CD8-positive, alpha-beta memory T cell (primary cell): ENCODE results near the gene C14orf132. TPM values are rescaled to one million over a fixed set of nuclear protein-coding genes. Genes with fewer than 3 reads are reported as not detected.

ENCODE experiments used
- CTCF ChIA-PET: fragments of 350-600 bp; sonication (Branson Sonifier 250); formaldehyde crosslinking; loops from one replicate; lab custom pipeline; 2021; ENCODE audit warnings: antibody characterized with exemption; lab: Charles Lee
- POLR2A ChIA-PET: fragments of 350-600 bp; sonication (Branson Sonifier 250); formaldehyde crosslinking; loops from one replicate; lab custom pipeline; 2021; ENCODE audit warnings: antibody characterized with exemption; lab: Charles Lee
- DNase-seq, 5 donors: peaks; one replicate each; pipeline versions ENCODE4 v3.0.0 to v3.0.0-alpha.2; 2020 to 2022; ENCODE audit warnings: mixed read lengths in 1 of 5
- H3K27ac ChIP-seq: one replicate; pipeline ENCODE4 v1.7.0; 2013; ENCODE audit warnings: low read depth, mild to moderate bottlenecking, low read length, moderate library complexity
- H3K27me3 ChIP-seq: 2 replicates; pipeline ENCODE4 v1.7.0; 2013; ENCODE audit warnings: low read length, mild to moderate bottlenecking; ENCODE audit not compliant: insufficient read depth, poor library complexity, severe bottlenecking
- H3K36me3 ChIP-seq: 2 replicates; pipeline ENCODE4 v1.7.0; 2013; ENCODE audit warnings: mild to moderate bottlenecking, low read length, moderate library complexity; ENCODE audit not compliant: insufficient read depth
- H3K4me1 ChIP-seq: 2 replicates; pipeline ENCODE4 v1.7.0; 2013; ENCODE audit warnings: mild to moderate bottlenecking, low read length, moderate library complexity; ENCODE audit not compliant: insufficient read depth
- H3K4me3 ChIP-seq: 2 replicates; pipeline ENCODE4 v1.7.0; 2013; ENCODE audit warnings: mild to moderate bottlenecking, low read length
- H3K9me3 ChIP-seq: 2 replicates; pipeline ENCODE4 v1.7.0; 2013; ENCODE audit warnings: mild to moderate bottlenecking, low read length
- H3K27ac Mint-ChIP-seq, 8 donors: one replicate each; pipeline ENCODE4 v1.8.0; 2020 to 2021; ENCODE audit warnings: mixed read lengths in 8 of 8, mild to moderate bottlenecking in 6 of 8, inconsistent platforms in 3 of 8, moderate library complexity in 3 of 8
- H3K27me3 Mint-ChIP-seq, 2 donors: one replicate each; pipeline ENCODE4 v1.8.0; 2020 to 2021; ENCODE audit warnings: mixed read lengths in 2 of 2, mild to moderate bottlenecking in 1 of 2, moderate library complexity in 1 of 2
- H3K36me3 Mint-ChIP-seq, 3 donors: one replicate each; pipeline ENCODE4 v1.8.0; 2020 to 2021; ENCODE audit warnings: mixed read lengths in 3 of 3, inconsistent platforms in 1 of 3, mild to moderate bottlenecking in 1 of 3
- H3K4me1 Mint-ChIP-seq, 3 donors: one replicate each; pipeline ENCODE4 v1.8.0; 2020 to 2021; ENCODE audit warnings: mixed read lengths in 3 of 3, inconsistent platforms in 1 of 3, mild to moderate bottlenecking in 1 of 3
- H3K4me3 Mint-ChIP-seq, 7 donors: one replicate each; pipeline ENCODE4 v1.8.0; 2020 to 2021; ENCODE audit warnings: mixed read lengths in 7 of 7, mild to moderate bottlenecking in 6 of 7, moderate library complexity in 4 of 7, inconsistent platforms in 2 of 7
- H3K9me3 Mint-ChIP-seq, 5 donors: one replicate each; pipeline ENCODE4 v1.8.0; 2020 to 2022; ENCODE audit warnings: mixed read lengths in 5 of 5, mild to moderate bottlenecking in 3 of 5, moderate library complexity in 2 of 5, inconsistent platforms in 1 of 5
- polyA plus RNA-seq: library from polyadenylated mRNA; unstranded; fragments of 300-500 nt; fragmentation: Illumina TruSeq; gene quantifications from one replicate; pipeline ENCODE4 v1.2.3, GENCODE V29; 2021
- total RNA-seq, 2 experiments: library from RNA; stranded (reverse); gene quantifications; one replicate each; pipeline ENCODE4 v1.2.3, GENCODE V29; 2021

Gene C14orf132
- total and polyA plus RNA-seq, 3 experiments from 2014 or later, result 0.29 to 0.61 (median 0.58) TPM

DNA sequence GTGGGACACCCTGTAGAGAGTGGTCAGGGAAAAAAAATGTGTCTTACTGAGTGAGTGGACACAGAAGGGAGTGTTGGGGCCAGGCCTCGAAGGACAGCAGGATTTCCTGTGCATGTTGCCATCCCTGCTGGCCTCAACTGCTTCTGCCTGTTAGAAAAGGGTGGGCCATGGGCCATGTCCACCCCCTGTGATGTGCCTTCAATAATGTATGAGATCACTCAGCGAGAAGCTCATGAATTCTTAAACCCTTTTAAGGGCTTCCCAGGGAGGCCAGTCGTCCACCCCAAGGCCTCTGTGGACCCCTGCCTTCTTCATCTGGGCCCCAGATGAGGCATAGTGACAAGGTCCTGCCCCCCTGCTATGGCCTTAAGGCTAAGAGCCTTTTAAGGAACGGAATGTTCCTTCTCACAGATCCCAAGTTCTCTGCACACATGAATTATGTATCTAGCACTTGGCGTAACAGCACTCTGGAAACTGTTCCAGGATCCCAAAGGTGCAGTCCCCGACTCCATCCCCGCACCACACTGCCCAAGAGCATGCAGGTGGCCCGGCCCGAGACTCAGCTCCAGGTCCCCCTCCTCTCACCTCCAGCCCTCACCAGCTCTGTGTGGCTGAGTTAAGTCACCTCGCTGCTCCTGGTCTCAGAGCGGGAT, 8.9 kb upstream of the C14orf132 start:
- H3K9me3 ChIP-seq, result no peaks in the 10 kb centered on the region
- H3K27me3 ChIP-seq, result no peaks in the 10 kb centered on the region
- peaks cover 17% of the 10 kb centered on the region for H3K4me1 ChIP-seq
- no peaks in the 10 kb centered on the region for H3K9me3 Mint-ChIP-seq
- H3K4me3 ChIP-seq, result no peak overlapping the region
- no peak overlapping the region for H3K27ac ChIP-seq
- H3K4me3 Mint-ChIP-seq, result no peak overlapping the region
- H3K4me1 Mint-ChIP-seq, result peaks cover 0 to 12% (median 2%) of the 10 kb centered on the region in 3 donors
- H3K36me3 ChIP-seq, result no peaks in the 10 kb centered on the region
- CTCF ChIA-PET, result no interaction called here
- no peaks in the 10 kb centered on the region for H3K36me3 Mint-ChIP-seq
- no peak overlapping the region for H3K27ac Mint-ChIP-seq
- no peak for DNase-seq
- POLR2A ChIA-PET, result no interaction called here
- peaks cover 20 to 40% of the 10 kb centered on the region in 2 donors for H3K27me3 Mint-ChIP-seq

DNA sequence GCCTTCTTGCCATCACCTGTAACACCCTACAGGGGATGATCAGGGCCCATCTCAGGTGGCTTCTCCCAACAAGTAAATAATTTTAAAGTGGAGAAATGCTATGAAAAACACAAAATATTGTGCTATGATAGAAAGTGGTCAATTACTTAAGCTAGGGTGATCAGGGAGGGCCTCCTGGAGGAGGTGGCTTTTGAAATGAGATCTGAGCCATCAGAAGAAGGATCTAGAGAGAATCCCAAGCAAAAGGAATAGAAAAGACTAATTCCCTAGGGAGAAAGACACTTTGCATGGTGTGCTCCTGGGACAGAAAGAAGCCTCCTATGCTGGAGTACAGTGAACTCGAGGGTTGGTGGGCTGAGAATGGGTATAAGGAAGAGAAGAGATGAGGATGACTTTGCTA, 7.5 kb upstream of the C14orf132 start:
- no peaks in the 10 kb centered on the region for H3K27me3 ChIP-seq
- Mint-ChIP-seq H3K27me3 (peaks cover 23 to 34% of the 10 kb centered on the region in 2 donors), H3K4me3 (no peak overlapping the region), H3K4me1 (peaks cover 0 to 9% (median 2%) of the 10 kb centered on the region in 3 donors), H3K27ac (no peak overlapping the region), H3K36me3 (no peaks in the 10 kb centered on the region), H3K9me3 (no peaks in the 10 kb centered on the region)
- no peak overlapping the region for H3K4me3 ChIP-seq
- POLR2A ChIA-PET, result no interaction called here
- peaks cover 14% of the 10 kb centered on the region for H3K4me1 ChIP-seq
- H3K27ac ChIP-seq, result no peak overlapping the region
- H3K36me3 ChIP-seq, result no peaks in the 10 kb centered on the region
- CTCF ChIA-PET, result no interaction called here
- no peaks in the 10 kb centered on the region for H3K9me3 ChIP-seq
- DNase-seq, result no peak

DNA sequence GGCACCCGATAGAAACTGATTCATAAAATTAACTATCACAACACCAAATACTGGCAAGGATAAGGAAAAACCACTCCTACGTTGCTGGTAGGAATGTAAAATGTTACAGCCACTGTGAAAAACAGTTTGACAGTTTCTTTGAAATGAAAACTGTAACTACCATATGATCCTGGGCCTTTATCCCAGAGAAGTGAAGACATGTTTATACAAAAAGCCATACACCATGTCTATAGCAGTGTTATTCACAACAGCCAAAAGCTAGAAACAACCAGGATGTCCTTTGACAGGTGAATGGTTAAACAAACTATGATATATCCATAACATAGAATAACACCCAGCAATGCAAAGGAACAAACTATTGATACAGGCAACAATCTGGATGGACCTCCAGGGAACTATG, 3.7 kb upstream of the C14orf132 start:
- Mint-ChIP-seq H3K27me3 (peaks cover 27 to 54% of the 10 kb centered on the region in 2 donors), H3K4me1 (peaks cover 6 to 20% (median 14%) of the 10 kb centered on the region in 3 donors), H3K4me3 (no peak overlapping the region), H3K36me3 (no peaks in the 10 kb centered on the region), H3K27ac (no peak overlapping the region), H3K9me3 (no peaks in the 10 kb centered on the region)
- ChIA-PET CTCF (no interaction called here), POLR2A (no interaction called here)
- no peaks in the 10 kb centered on the region for H3K9me3 ChIP-seq
- H3K27me3 ChIP-seq, result peaks cover 2% of the 10 kb centered on the region
- peaks cover 5% of the 10 kb centered on the region for H3K4me1 ChIP-seq
- no peak overlapping the region for H3K4me3 ChIP-seq
- DNase-seq, result no peak
- H3K36me3 ChIP-seq, result no peaks in the 10 kb centered on the region
- no peak overlapping the region for H3K27ac ChIP-seq

DNA sequence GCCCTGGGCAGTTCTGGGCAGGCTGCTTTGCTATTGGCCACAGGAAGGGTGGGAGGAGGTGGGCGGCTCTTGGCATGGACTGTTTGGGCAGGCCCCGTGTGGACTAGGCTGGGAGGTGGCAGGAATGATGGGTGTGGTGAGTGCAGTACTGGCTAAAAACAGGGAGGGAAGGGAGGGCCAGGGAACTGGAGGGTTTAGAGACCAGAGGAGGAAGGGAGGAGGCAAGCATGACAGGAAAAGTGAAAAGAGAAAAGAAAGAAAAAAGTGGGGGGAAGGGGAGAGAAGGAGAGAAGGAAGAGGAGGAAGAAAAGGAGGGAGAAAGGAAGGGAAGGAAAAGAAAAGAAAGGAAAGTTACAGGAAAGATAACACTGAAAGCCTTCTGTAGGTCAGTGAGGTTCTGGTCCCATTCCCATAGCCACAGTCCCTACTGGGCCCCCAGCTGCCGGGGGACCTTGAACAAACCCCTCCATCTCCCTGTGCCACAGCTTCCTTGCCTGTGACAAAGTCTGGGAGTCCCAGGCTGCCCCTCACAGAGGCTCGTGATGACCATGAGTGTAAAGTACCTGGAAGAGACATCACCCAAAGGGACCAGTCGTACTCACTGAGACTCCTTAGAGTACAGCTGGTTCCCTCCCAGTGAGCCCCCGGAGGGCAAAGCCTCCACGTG, 1.1 kb upstream of the C14orf132 start:
- Mint-ChIP-seq H3K36me3 (no peaks in the 10 kb centered on the region), H3K27me3 (peaks cover 40 to 64% of the 10 kb centered on the region in 2 donors), H3K27ac (no peak overlapping the region), H3K9me3 (no peaks in the 10 kb centered on the region), H3K4me3 (peak overlapping the region in 5 of 7 donors; percentile 44 to 87 (median 59)), H3K4me1 (peaks cover 9 to 27% (median 21%) of the 10 kb centered on the region in 3 donors)
- no peak for DNase-seq
- POLR2A ChIA-PET, result no interaction called here
- Histone ChIP-seq H3K9me3 (no peaks in the 10 kb centered on the region), H3K36me3 (no peaks in the 10 kb centered on the region), H3K4me1 (peaks cover 6% of the 10 kb centered on the region), H3K4me3 (no peak overlapping the region), H3K27me3 (peaks cover 19% of the 10 kb centered on the region), H3K27ac (no peak overlapping the region)
- CTCF ChIA-PET, result no interaction called here

DNA sequence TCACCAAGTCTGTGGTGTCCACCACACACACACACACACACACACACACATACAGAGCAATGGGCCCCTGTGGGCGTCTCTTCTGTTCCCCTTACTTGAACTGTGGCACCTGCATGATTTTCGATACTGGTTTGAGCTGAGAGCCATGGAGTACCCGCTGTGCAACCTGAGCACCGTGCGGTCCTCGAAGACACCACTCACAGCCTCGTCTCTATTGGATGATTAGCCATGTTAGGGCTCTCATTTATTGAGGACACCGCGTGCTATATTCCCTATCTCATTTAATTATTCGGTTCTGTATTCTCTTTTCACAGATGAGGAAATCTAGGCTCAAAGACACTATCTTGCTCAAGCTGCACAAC, 623 bp upstream of the C14orf132 start:
- H3K4me3 ChIP-seq, result peak overlapping the region; percentile 8
- no peaks in the 10 kb centered on the region for H3K9me3 Mint-ChIP-seq
- H3K27me3 ChIP-seq, result peaks cover 19% of the 10 kb centered on the region
- peaks cover 9 to 27% (median 21%) of the 10 kb centered on the region in 3 donors for H3K4me1 Mint-ChIP-seq
- peaks cover 42 to 64% of the 10 kb centered on the region in 2 donors for H3K27me3 Mint-ChIP-seq
- DNase-seq, result no peak
- ChIA-PET POLR2A (no interaction called here), CTCF (no interaction called here)
- H3K9me3 ChIP-seq, result no peaks in the 10 kb centered on the region
- H3K36me3 Mint-ChIP-seq, result no peaks in the 10 kb centered on the region
- peaks cover 6% of the 10 kb centered on the region for H3K4me1 ChIP-seq
- no peak overlapping the region for H3K27ac ChIP-seq
- H3K27ac Mint-ChIP-seq, result peak overlapping the region in 1 of 8 donors; percentile 2
- peak overlapping the region in 6 of 7 donors; percentile 18 to 87 (median 58) for H3K4me3 Mint-ChIP-seq
- no peaks in the 10 kb centered on the region for H3K36me3 ChIP-seq

DNA sequence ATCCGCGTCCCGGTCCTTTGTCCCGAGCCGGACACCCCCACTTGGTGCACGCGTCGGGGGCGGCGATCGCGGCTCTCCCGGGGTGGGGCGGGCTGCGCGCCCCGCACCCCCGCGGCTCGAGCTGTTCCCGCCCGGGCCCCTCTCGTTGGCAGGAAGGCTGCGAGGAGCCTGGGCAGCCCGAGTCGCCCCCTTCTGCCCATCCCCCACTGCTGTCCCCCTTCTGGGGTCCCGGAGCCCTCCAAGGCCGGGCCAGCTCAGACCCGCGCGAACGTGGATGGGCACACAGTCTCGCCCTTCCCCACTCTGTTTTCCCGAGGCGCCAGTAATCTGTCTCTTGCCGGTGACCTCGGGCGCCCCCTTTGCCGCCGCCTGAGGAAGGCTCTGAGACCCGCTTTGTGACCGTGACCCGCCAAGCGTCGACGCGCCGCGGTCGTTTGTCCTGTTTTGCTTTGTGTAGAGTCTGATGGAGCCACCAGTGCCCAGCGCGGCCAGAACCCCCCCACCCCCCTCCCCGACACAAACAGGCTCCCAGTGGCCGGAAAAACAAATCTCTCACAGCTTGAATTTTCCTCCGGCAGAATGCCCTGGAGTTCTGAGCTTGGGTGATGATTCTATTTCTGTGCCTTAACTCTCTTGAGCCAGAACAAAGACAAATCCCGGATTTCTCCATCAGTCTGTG, 610 bp downstream of the C14orf132 start:
- H3K36me3 ChIP-seq, result no peaks in the 10 kb centered on the region
- H3K36me3 Mint-ChIP-seq, result no peaks in the 10 kb centered on the region
- peaks cover 19% of the 10 kb centered on the region for H3K27me3 ChIP-seq
- DNase-seq, result no peak
- peak overlapping the region; percentile 22 for H3K4me3 ChIP-seq
- no peaks in the 10 kb centered on the region for H3K9me3 Mint-ChIP-seq
- peaks cover 6% of the 10 kb centered on the region for H3K4me1 ChIP-seq
- no peak overlapping the region for H3K27ac Mint-ChIP-seq
- peaks cover 42 to 73% of the 10 kb centered on the region in 2 donors for H3K27me3 Mint-ChIP-seq
- peaks cover 9 to 27% (median 21%) of the 10 kb centered on the region in 3 donors for H3K4me1 Mint-ChIP-seq
- ChIA-PET POLR2A (no interaction called here), CTCF (no interaction called here)
- no peak overlapping the region for H3K27ac ChIP-seq
- H3K4me3 Mint-ChIP-seq, result peak overlapping the region in 6 of 7 donors; percentile 24 to 81 (median 70)
- no peaks in the 10 kb centered on the region for H3K9me3 ChIP-seq

DNA sequence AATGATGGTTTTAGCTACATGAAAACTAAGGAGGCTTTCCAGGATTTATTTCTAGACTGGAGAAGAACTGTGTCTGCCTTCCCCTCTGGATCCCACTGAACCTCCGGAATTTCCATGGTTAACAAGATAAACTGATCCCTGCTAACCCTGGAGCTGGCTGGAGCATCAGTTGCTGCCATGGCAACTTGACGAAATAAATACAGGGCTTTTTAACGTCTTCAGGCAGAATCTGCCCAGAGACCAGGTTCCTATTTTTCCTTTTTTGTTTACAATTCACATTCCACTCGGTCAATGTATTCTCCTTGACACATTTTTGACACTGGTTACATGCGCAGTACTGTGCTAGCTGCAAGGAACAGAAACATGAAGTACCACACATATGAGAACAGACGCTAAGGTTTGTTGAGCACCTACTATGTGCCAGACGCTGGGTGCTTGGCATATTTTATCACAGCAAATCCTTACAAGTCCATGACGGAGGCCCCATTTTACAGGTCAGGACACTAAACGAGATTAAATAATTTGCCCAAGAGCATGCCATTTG, 1.7 kb downstream of the C14orf132 start:
- peaks cover 41 to 74% of the 10 kb centered on the region in 2 donors for H3K27me3 Mint-ChIP-seq
- peaks cover 9 to 27% (median 21%) of the 10 kb centered on the region in 3 donors for H3K4me1 Mint-ChIP-seq
- POLR2A ChIA-PET, result no interaction called here
- DNase-seq, result no peak
- H3K4me3 ChIP-seq, result no peak overlapping the region
- H3K4me1 ChIP-seq, result peaks cover 6% of the 10 kb centered on the region
- H3K27me3 ChIP-seq, result peaks cover 19% of the 10 kb centered on the region
- peak overlapping the region in 4 of 7 donors; percentile 7 to 73 (median 39) for H3K4me3 Mint-ChIP-seq
- H3K27ac ChIP-seq, result no peak overlapping the region
- no peak overlapping the region for H3K27ac Mint-ChIP-seq
- H3K9me3 ChIP-seq, result no peaks in the 10 kb centered on the region
- no peaks in the 10 kb centered on the region for H3K9me3 Mint-ChIP-seq
- no peaks in the 10 kb centered on the region for H3K36me3 Mint-ChIP-seq
- no peaks in the 10 kb centered on the region for H3K36me3 ChIP-seq
- CTCF ChIA-PET, result no interaction called here
